NCI-H1694 (cell line): ENCODE measurements around the gene FAM184B.

ENCODE experiments used
- DNase-seq: peaks from one replicate; lab custom pipeline; 2025; lab: John Stamatoyannopoulos, UW

FAM184B gene

GRCh38 chr4:17636341-17636695 lies 145.1 kb downstream of the FAM184B start:
- DNase-seq = no peak

GRCh38 chr4:17635056-17635455 lies 146.4 kb downstream of the FAM184B start:
- no peak for DNase-seq

- DNase-seq = no peak
These were observed 147.8 kb downstream of the FAM184B start for GRCh38 chr4:17633600-17633999.

- no peak for DNase-seq
These were observed 151.2 kb downstream of the FAM184B start for GRCh38 chr4:17630228-17630627.

- DNase-seq = no peak
These were observed 156.6 kb downstream of the FAM184B start for GRCh38 chr4:17624821-17625220.

GRCh38 chr4:17623451-17624001 lies 157.9 kb downstream of the FAM184B start:
- no peak for DNase-seq

- DNase-seq = no peak
These were observed 161.9 kb downstream of the FAM184B start for GRCh38 chr4:17619416-17620105.

- DNase-seq = no peak
These were observed 162.5 kb downstream of the FAM184B start for GRCh38 chr4:17618926-17619325.

- no peak for DNase-seq
These were observed 165.1 kb downstream of the FAM184B start for GRCh38 chr4:17616283-17616682.

- peak; percentile 74 for DNase-seq
These were observed 166.8 kb downstream of the FAM184B start, which contains the start of gene MED28 for GRCh38 chr4:17614416-17615299. Gene MED28 (plus strand): TSS chr4:17614641. CDS start chr4:17614655, 14 bp downstream.

GRCh38 chr4:17613761-17614415 lies 167.5 kb downstream of the FAM184B start:
- no peak for DNase-seq

GRCh38 chr4:17605236-17605635 lies 176.2 kb downstream of the FAM184B start:
- DNase-seq = peak; percentile 2

GRCh38 chr4:17599826-17600225 lies 181.6 kb downstream of the FAM184B start:
- no peak for DNase-seq

- DNase-seq = no peak
These were observed 183.9 kb downstream of the FAM184B start for GRCh38 chr4:17597517-17597916.

GRCh38 chr4:17595471-17596005 lies 185.9 kb downstream of the FAM184B start:
- no peak for DNase-seq

- DNase-seq = no peak
These were observed 192.1 kb downstream of the FAM184B start for GRCh38 chr4:17589355-17589754.

GRCh38 chr4:17587094-17587822 lies 194.2 kb downstream of the FAM184B start:
- no peak for DNase-seq

GRCh38 chr4:17584521-17585213 lies 196.8 kb downstream of the FAM184B start:
- DNase-seq = no peak

- no peak for DNase-seq
These were observed 197.5 kb downstream of the FAM184B start for GRCh38 chr4:17583941-17584340.

GRCh38 chr4:17583276-17583675 lies 198.1 kb downstream of the FAM184B start:
- DNase-seq = no peak

GRCh38 chr4:17580969-17581368 lies 200.5 kb downstream of the FAM184B start:
- DNase-seq = no peak
